HK-2 (cell line): ENCODE data around the gene RARG.

Experiments used
- DNase-seq: peaks from one replicate; pipeline ENCODE4 v3.0.0-alpha.2; 2018; ENCODE audit not compliant: unreplicated experiment

The RARG gene

DNA sequence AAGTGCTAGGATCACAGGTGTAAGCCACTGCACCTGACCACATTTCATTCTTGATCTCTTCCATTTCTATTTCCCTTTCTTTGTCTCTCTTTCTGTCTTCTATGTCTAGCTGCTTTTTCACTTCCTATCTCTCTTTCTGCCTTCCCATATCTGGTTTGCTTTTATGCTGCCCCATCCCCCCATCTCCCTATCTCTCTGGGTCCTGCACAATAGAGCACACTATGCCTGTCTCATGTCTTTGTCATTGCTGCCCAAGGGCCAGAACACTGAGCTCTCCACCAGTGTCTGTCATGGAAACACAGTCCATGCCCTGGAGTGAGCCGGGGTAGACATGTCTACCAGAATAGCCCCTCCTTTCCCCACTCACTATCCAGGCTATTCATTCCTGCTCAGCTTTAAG lies 12.3 kb upstream of the RARG start:
- no peak for DNase-seq

GRCh38 chr12:53241623-53242412 lies 9.8 kb upstream of the RARG start:
- no peak for DNase-seq

GRCh38 chr12:53239643-53240258 lies 7.7 kb upstream of the RARG start:
- no peak for DNase-seq

- DNase-seq, result no peak
These were observed 4.6 kb upstream of the RARG start for GRCh38 chr12:53236443-53237111.

DNA sequence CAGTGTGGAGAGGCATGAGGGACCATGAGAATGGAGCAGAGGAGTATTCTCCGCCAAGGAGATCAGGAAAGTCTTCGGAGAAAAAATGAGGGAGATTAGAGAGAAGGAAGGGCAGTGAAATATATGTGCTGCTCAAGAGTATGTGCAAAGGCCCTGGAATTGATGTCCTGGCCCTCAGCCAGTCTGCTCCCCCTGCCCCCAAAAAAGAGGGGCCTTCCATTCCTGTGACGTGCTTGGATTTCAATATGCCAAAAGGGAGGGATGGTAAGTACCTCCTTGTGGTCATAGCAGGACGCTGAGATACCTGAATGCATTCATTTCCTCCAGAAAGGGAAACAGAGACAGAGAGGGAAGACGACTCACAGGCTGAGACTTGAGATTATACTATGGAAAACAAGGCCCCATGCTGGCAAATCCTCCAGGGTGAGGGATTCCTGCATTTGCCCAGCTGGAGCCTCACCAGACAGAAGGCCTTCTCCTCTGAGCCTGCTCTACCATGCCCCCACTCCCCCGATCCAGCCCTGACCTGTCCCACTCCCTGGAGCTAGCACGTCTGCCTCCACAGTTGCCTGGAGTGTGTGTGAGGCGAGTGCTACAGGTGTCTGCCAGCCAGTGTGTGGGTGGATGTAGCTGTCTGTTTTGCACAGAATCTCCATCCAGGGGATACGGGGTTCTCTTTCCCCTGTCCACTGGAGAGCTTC lies 3.9 kb upstream of the RARG start:
- DNase-seq, result no peak

GRCh38 chr12:53235164-53235563 lies 3.2 kb upstream of the RARG start:
- no peak for DNase-seq

DNA sequence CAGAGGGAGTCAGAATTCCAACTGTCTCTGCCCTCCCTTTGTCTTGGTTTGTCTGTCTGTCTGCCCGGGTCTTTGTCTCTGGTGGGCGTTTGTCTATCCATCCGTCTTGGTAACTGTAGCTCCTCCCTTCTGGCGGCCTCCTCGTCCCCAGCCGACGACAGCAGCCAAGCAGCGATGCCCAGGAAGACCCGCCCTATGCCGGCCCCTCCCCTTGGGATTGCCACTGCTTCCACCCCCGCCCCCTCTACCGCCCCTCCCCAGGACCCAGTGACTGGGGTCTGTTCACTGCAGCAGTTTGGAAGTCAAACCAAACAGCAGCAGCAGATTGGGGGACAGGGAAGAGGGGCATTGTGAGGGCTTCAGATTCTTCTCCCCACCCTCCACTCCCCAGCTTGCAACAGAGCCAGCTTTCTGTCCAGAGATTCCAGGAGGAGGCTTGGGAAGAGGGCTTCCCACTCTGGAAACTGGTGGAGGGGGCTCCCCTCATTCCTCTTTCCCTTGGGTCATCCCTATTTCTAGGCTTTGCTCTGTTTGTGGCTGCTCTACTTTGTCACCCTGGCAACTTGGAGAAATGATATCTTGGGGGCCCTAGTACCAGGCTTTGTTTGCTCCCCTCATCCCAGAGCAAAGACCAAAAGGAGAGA lies 2.4 kb upstream of the RARG start:
- DNase-seq, result no peak

DNA sequence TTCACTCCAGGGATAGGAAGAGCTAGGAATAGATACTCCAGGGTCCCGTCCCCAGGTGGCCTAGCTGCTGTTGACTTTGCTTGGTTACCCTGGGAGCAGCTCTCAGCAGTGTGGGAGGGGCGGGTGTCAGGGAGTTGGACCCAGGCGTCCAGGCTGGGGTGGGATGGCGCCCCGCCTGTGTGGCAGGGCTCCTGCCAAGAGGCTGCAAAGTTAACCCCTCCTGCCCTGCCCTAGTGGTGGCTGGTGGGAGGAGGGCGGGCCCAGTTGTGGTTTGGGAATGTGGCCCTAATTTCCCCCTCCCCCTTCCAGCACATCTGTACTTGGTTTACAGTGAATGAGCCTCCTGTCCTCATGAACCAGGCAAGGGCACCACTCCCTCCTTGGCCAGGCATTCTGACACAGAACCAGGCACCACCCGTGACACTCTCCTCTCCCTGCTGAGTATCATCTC lies 1.7 kb upstream of the RARG start:
- DNase-seq, result no peak

GRCh38 chr12:53232646-53233461 lies 845 bp upstream of the RARG start:
- peak; percentile 48 for DNase-seq

DNA sequence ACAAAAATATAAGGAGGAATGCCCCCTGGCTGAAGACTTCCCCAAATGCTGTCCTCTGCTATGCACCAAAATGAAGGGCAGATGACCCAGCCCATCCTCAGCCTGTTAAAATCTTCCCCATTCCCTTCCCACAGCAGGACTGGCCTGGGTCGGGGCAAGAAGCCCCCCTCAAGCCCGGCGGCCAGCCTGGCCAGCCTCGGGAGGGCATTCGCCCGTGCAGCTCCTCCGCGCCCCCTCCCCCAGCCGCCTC lies 413 bp downstream of the RARG start:
- DNase-seq, result no peak

DNA sequence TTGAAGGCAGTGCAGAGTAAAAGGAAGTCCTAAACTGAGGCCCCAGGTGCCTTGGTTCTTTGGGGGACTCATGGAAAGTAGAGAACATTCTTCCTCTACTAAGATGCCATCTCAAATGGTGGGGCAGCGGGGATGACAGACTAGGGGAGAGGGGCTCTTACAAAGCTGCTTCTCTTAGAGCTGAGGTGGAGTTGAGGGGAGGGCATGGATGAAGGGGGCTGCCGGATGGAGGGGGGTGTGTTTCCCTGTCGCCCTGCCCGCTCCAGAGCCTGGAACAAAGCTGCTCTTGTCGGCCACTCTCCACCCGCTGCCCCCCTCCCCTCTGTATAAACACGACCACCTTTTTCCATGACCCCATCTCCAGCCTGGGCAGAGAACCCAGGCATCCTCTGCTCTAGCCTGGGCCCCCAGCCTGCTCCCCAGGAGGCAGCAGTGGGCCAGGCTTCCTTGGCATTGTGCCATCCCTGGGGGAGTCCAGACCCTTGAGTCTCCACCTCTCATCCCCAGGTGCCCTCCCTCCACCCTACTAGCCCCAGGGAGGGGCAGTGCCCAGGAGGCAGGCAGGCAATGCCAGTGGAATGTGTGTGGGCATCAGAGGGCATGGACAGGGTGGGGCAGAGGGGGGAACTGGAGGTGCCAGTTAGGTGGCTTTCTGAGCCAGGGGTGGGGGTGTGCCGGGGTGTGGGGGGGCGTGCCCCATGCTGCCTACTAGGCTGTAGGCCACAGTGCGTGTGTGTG lies 1.7 kb downstream of the RARG start:
- DNase-seq, result no peak

GRCh38 chr12:53229454-53229853 lies 2.6 kb downstream of the RARG start:
- no peak for DNase-seq

DNA sequence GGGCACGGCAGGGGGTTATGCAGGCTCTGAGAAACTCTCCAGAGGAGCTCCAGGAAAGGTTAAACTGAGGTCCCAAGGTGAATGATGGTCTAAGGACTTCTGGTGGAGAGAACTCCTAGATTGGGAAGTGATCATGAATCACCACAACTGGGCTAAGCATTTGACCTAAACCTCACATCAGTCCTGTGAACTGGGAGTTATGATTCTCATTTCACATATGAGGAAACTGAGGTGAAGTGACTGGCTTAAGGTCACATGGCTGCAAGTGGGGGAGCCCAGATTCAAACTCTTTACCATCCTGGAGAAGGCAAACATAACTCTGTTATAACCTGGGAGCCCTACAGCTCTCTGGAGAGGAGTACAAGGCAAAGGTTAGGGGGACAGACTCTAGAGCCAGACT lies 4.2 kb downstream of the RARG start:
- no peak for DNase-seq

GRCh38 chr12:53227341-53227740 lies 4.7 kb downstream of the RARG start:
- DNase-seq, result no peak

- no peak for DNase-seq
These were observed 5.2 kb downstream of the RARG start for GRCh38 chr12:53226815-53227214.

GRCh38 chr12:53225635-53226424 lies 6.2 kb downstream of the RARG start:
- DNase-seq, result no peak

DNA sequence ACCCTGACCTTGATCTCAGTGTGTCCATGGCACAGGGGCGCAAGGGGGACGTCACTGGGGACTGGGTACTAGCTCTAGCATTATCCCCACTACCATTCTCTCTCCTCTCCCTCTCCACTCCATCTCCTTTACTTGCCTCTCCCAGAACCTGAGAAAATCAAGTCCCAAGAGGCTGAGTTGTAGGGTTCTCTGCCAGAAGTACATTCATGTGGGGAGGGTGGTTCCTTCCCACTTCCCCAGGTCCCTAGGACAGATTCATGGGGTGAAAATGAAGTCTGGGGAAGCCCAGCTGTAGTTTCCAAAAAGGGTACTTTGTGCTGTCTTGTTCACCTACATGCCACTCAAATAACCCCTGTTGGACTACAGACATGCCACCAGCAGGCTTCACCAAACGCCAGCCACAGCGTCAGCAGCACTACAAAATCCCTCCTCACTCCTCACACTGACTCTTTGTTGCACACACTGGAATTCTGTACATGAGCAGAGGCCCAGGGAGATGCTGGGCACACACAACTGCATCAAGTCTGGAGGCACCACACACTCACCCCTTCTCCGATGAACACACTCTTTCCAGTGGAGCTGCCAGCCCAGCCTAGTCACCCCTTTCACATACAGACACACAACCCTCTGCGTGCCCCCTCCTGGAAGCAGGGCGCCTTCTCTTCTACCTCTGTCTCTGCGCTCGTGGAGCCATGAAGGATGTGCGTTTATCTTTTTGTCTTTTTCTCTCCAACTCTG lies 6.9 kb downstream of the RARG start:
- no peak for DNase-seq

- no peak for DNase-seq
These were observed 7.7 kb downstream of the RARG start for GRCh38 chr12:53224061-53224896.
